Hematopoietic multipotent progenitor cell treated with erythropoietin and hydrocortisone succinate and interleukin-3 and kit ligand, for 4 days (in vitro differentiated cells): ENCODE measurements around the gene KATNB1.

Experiments used
- DNase-seq: peaks from one replicate; pipeline ENCODE4 v3.0.0-alpha.2; 2015

The KATNB1 gene

GRCh38 chr16:57735755-57736418 lies at the start of gene KATNB1:
TSS of gene KATNB1 (plus strand) at chr16:57735770. CDS start at chr16:57737244, 1,474 bp downstream.
- no peak for DNase-seq

GRCh38 chr16:57686577-57686976 lies 49.0 kb upstream of the KATNB1 start:
- DNase-seq = no peak

- DNase-seq = no peak
Observed at GRCh38 chr16:57687363-57687929, 48.1 kb upstream of the KATNB1 start.

GRCh38 chr16:57688487-57688986 lies 47.0 kb upstream of the KATNB1 start:
- no peak for DNase-seq

GRCh38 chr16:57688987-57689761 lies 46.4 kb upstream of the KATNB1 start:
- DNase-seq = peak; percentile 65

- peak; percentile 98 for DNase-seq
Observed at GRCh38 chr16:57689762-57690558, 45.6 kb upstream of the KATNB1 start.

- peak; percentile 80 for DNase-seq
Observed at GRCh38 chr16:57690782-57691471, 44.6 kb upstream of the KATNB1 start.

GRCh38 chr16:57692636-57693035 lies 42.9 kb upstream of the KATNB1 start:
- DNase-seq = no peak

- DNase-seq = no peak
Observed at GRCh38 chr16:57693550-57693949, 42.0 kb upstream of the KATNB1 start.

- DNase-seq = no peak
Observed at GRCh38 chr16:57694231-57694724, 41.3 kb upstream of the KATNB1 start.

GRCh38 chr16:57694725-57695679 lies 40.6 kb upstream of the KATNB1 start, which contains the start of gene DRC7:
TSS of gene DRC7 (plus strand) at chr16:57694806. CDS start at chr16:57697950, 3,144 bp downstream.
- DNase-seq = peak; percentile 97

GRCh38 chr16:57695680-57696069 lies 39.9 kb upstream of the KATNB1 start:
- peak; percentile 53 for DNase-seq

GRCh38 chr16:57696240-57696639 lies 39.3 kb upstream of the KATNB1 start:
- no peak for DNase-seq

GRCh38 chr16:57697896-57698537 lies 37.6 kb upstream of the KATNB1 start:
- no peak for DNase-seq

- no peak for DNase-seq
Observed at GRCh38 chr16:57698812-57699405, 36.7 kb upstream of the KATNB1 start.

- no peak for DNase-seq
Observed at GRCh38 chr16:57699481-57699880, 36.1 kb upstream of the KATNB1 start.

- no peak for DNase-seq
Observed at GRCh38 chr16:57699899-57700298, 35.7 kb upstream of the KATNB1 start.

- peak; percentile 71 for DNase-seq
Observed at GRCh38 chr16:57700781-57701551, 34.6 kb upstream of the KATNB1 start.

GRCh38 chr16:57701759-57702371 lies 33.7 kb upstream of the KATNB1 start:
- no peak for DNase-seq
